H9 (cell line): ENCODE data around the gene BTN2A1. TPM values are rescaled to one million over a fixed set of nuclear protein-coding genes. Genes with fewer than 3 reads are reported as not detected.
"Not testable (repeated sequence)": the region's sequence is repeated elsewhere in the genome, so short reads cannot be mapped to it uniquely, and the experiment has no call there.

Experiments used
- DNase-seq: peaks from one replicate; pipeline ENCODE4 v3.0.0-alpha.2; 2017
- H2AFZ ChIP-seq: one replicate; pipeline ENCODE4 v1.6.1; 2013; ENCODE audit warnings: mild to moderate bottlenecking, low read length, control low read depth, moderate library complexity
- H2AK5ac ChIP-seq: 2 replicates; pipeline ENCODE4 v1.6.1; 2013; ENCODE audit warnings: low read length, control low read depth, mixed read lengths; ENCODE audit not compliant: insufficient read length
- H2BK120ac ChIP-seq: one replicate; pipeline ENCODE4 v1.6.1; 2013; ENCODE audit warnings: low read depth, mild to moderate bottlenecking, low read length, control low read depth, inconsistent platforms; ENCODE audit not compliant: poor library complexity, severe bottlenecking
- H2BK12ac ChIP-seq: 2 replicates; pipeline ENCODE4 v1.6.1; 2013; ENCODE audit warnings: low read length, control low read depth, mixed read lengths, low read depth; ENCODE audit not compliant: insufficient read length
- H2BK15ac ChIP-seq: 2 replicates; pipeline ENCODE4 v1.6.1; 2013; ENCODE audit warnings: low read depth, low read length, control low read depth
- H2BK20ac ChIP-seq: one replicate; pipeline ENCODE4 v1.6.1; 2013; ENCODE audit warnings: low read depth, mild to moderate bottlenecking, low read length, control low read depth, inconsistent platforms; ENCODE audit not compliant: poor library complexity, severe bottlenecking
- H2BK5ac ChIP-seq: 2 replicates; pipeline ENCODE4 v1.6.1; 2013; ENCODE audit warnings: low read length, control low read depth, mixed read lengths; ENCODE audit not compliant: insufficient read length
- H3K14ac ChIP-seq: 2 replicates; pipeline ENCODE4 v1.6.1; 2013; ENCODE audit warnings: low read length, control low read depth; ENCODE audit not compliant: insufficient read depth
- H3K18ac ChIP-seq: 2 replicates; pipeline ENCODE4 v1.6.1; 2013; ENCODE audit warnings: low read depth, mild to moderate bottlenecking, mixed read lengths, low read length, control low read depth; ENCODE audit not compliant: insufficient read length
- H3K23ac ChIP-seq: 2 replicates; pipeline ENCODE4 v1.6.1; 2013; ENCODE audit warnings: low read length, control low read depth, mixed read lengths, low read depth; ENCODE audit not compliant: insufficient read length
- H3K23me2 ChIP-seq: 2 replicates; pipeline ENCODE4 v1.6.1; 2013; ENCODE audit warnings: low read depth, mild to moderate bottlenecking, mixed read lengths, low read length, control low read depth; ENCODE audit not compliant: insufficient read length, poor library complexity, severe bottlenecking
- H3K27ac ChIP-seq: 2 replicates; pipeline ENCODE4 v1.5.1; 2013; ENCODE audit warnings: low read length, control low read depth, mixed read lengths, low read depth; ENCODE audit not compliant: insufficient read length
- H3K27me3 ChIP-seq: 2 replicates; pipeline ENCODE4 v1.6.1; 2013; ENCODE audit warnings: low read length, control low read depth, inconsistent platforms; ENCODE audit not compliant: insufficient read depth
- H3K4ac ChIP-seq: 2 replicates; pipeline ENCODE4 v1.6.1; 2013; ENCODE audit warnings: low read depth, mild to moderate bottlenecking, control low read depth, inconsistent platforms, low read length, moderate library complexity
- H3K4me1 ChIP-seq: 2 replicates; pipeline ENCODE4 v1.6.1; 2013; ENCODE audit warnings: low read length, control low read depth, inconsistent platforms; ENCODE audit not compliant: insufficient read depth
- H3K4me2 ChIP-seq: 2 replicates; pipeline ENCODE4 v1.6.1; 2013; ENCODE audit warnings: low read length, control low read depth, mixed read lengths; ENCODE audit not compliant: insufficient read length, insufficient read depth
- H3K56ac ChIP-seq: 2 replicates; pipeline ENCODE4 v1.6.1; 2013; ENCODE audit warnings: low read depth, mild to moderate bottlenecking, mixed read lengths, low read length, control low read depth; ENCODE audit not compliant: insufficient read length
- H3K79me1 ChIP-seq: 2 replicates; pipeline ENCODE4 v1.6.1; 2013; ENCODE audit warnings: low read depth, mild to moderate bottlenecking, moderate library complexity, low read length, control low read depth, inconsistent platforms; ENCODE audit not compliant: insufficient read depth, poor library complexity, severe bottlenecking
- H3K79me2 ChIP-seq: 2 replicates; pipeline ENCODE4 v1.6.1; 2013; ENCODE audit warnings: low read length, control low read depth, inconsistent platforms; ENCODE audit not compliant: insufficient read depth
- H3K9ac ChIP-seq: 2 replicates; pipeline ENCODE4 v1.6.1; 2013; ENCODE audit warnings: low read length, control low read depth, mixed read lengths; ENCODE audit not compliant: insufficient read length; ENCODE audit errors: extremely low read depth
- H3K9me3 ChIP-seq: one replicate; pipeline ENCODE4 v1.6.1; 2013; ENCODE audit warnings: low read depth, low read length, inconsistent platforms; ENCODE audit not compliant: control insufficient read depth
- H3T11ph ChIP-seq: one replicate; pipeline ENCODE4 v1.6.1; 2013; ENCODE audit warnings: mild to moderate bottlenecking, low read length, control low read depth, inconsistent platforms
- H4K20me1 ChIP-seq: one replicate; pipeline ENCODE4 v1.6.1; 2013; ENCODE audit not compliant: control insufficient read depth, insufficient read length, insufficient read depth
- H4K5ac ChIP-seq: 2 replicates; pipeline ENCODE4 v1.6.1; 2013; ENCODE audit warnings: low read depth, mild to moderate bottlenecking, mixed read lengths, low read length, control low read depth; ENCODE audit not compliant: insufficient read length
- H4K8ac ChIP-seq: replicated peaks from 2 replicates; pipeline ENCODE4 v1.6.1; 2013; ENCODE audit warnings: low read length, control low read depth, mixed read lengths, low read depth; ENCODE audit not compliant: insufficient read length
- H4K91ac ChIP-seq: 2 replicates; pipeline ENCODE4 v1.6.1; 2013; ENCODE audit warnings: low read depth, mild to moderate bottlenecking, moderate library complexity, mixed read lengths, low read length, control low read depth; ENCODE audit not compliant: insufficient read length
- H3K27ac Mint-ChIP-seq, 3 experiments: 2 replicates in 2 of 3; 3 replicates in 1 of 3; pipeline ENCODE4 v1.8.0; 2020 to 2021; ENCODE audit warnings: mixed read lengths in 3 of 3, mild to moderate bottlenecking in 1 of 3, moderate library complexity in 1 of 3
- H3K27me3 Mint-ChIP-seq: 2 replicates; pipeline ENCODE4 v1.8.0; 2021; ENCODE audit warnings: low read depth, mild to moderate bottlenecking, moderate library complexity, mixed read lengths
- H3K36me3 Mint-ChIP-seq, 3 experiments: 2 replicates in 2 of 3; 3 replicates in 1 of 3; pipeline ENCODE4 v1.8.0; 2020 to 2021; ENCODE audit warnings: low read depth in 3 of 3, mixed read lengths in 3 of 3; ENCODE audit not compliant: insufficient read depth in 1 of 3
- H3K4me1 Mint-ChIP-seq, 2 experiments: 2 replicates each; pipeline ENCODE4 v1.8.0; 2020; ENCODE audit warnings: mixed read lengths in 2 of 2
- H3K4me3 Mint-ChIP-seq, 2 experiments: 2 replicates in 1 of 2; 3 replicates in 1 of 2; pipeline ENCODE4 v1.8.0; 2020 to 2021; ENCODE audit warnings: mild to moderate bottlenecking in 2 of 2, mixed read lengths in 2 of 2, moderate library complexity in 1 of 2
- H3K9me3 Mint-ChIP-seq, 2 experiments: 2 replicates in 1 of 2; 3 replicates in 1 of 2; pipeline ENCODE4 v1.8.0; 2020; ENCODE audit warnings: mild to moderate bottlenecking in 2 of 2, mixed read lengths in 2 of 2, moderate library complexity in 1 of 2
- WGBS: extraction: QIAGEN DNeasy Blood & Tissue Kit; methylation state at CpG from one replicate; pipeline ENCODE4 v1.1.7; 2013; ENCODE audit warnings: missing lambda C conversion rate, low lambda C conversion rate, mixed read lengths; ENCODE audit not compliant: insufficient read length; ENCODE audit errors: extremely low coverage; 5-methylcytosine and 5-hydroxymethylcytosine counted together
- total RNA-seq: library from RNA; stranded (reverse); gene quantifications from 2 replicates; pipeline ENCODE4 v1.2.1, GENCODE V29; 2021
- TF ChIP-seq, protein P1 (sequence below): fragments of 200-600 bp; sonication (generic); conservative IDR thresholded peaks from 3 replicates; pipeline ENCODE4 v1.8.0; 2021; ENCODE audit warnings: antibody characterized with exemption, mild to moderate bottlenecking

Gene BTN2A1
- total RNA-seq, 1 experiment from 2014 or later, result 18.4 TPM

DNA sequence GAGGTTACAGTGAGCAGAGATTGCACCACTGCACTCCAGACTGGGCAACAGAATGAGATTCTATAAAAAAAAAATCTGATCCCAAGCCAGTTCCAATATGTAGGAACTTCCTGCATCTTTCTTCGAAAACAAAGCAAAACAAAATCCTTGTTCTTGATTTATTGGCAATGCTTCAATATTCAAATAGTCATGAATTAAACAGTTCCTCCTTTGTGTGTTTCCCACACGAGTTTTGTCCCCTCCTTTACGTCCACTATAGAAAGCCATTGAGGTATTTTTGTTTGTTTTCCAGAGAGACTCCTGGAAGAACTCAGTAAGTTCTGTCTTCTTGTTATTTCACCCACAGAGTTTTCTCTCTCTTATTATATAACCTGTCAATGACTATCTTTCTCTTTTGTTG is 49.9 kb downstream of the BTN2A1 start:
- Histone ChIP-seq H3K4me1 (no peaks in the 10 kb centered on the region), H3K23me2 (no peaks in the 10 kb centered on the region), H2BK5ac (no peak overlapping the region), H3K14ac (no peak overlapping the region), H2BK15ac (no peak overlapping the region), H3K9me3 (no peaks in the 10 kb centered on the region), H3K27ac (no peak overlapping the region), H3K79me2 (no peaks in the 10 kb centered on the region), H2BK12ac (no peak overlapping the region), H4K20me1 (no peaks in the 10 kb centered on the region), H2BK20ac (no peak overlapping the region), H3K23ac (no peak overlapping the region), H3K4ac (no peak overlapping the region), H2BK120ac (no peak overlapping the region), H3K79me1 (no peaks in the 10 kb centered on the region), H2AK5ac (no peak overlapping the region), H4K8ac (no peak overlapping the region), H3K18ac (no peak overlapping the region), H4K5ac (no peak overlapping the region), H3K27me3 (peaks cover 3% of the 10 kb centered on the region), H4K91ac (no peak overlapping the region), H3T11ph (no peak overlapping the region), H3K4me2 (no peak overlapping the region), H3K56ac (no peak overlapping the region), H3K9ac (no peak overlapping the region), H2AFZ (no peak overlapping the region)
- H3K4me3 Mint-ChIP-seq, result no peak overlapping the region
- DNase-seq, result no peak
- WGBS, result no CpG with 5 or more reads among the region's 3 CpGs
- H3K27me3 Mint-ChIP-seq, result peaks cover 28% of the 10 kb centered on the region
- H3K27ac Mint-ChIP-seq, result no peak overlapping the region
- H3K4me1 Mint-ChIP-seq, result no peaks in the 10 kb centered on the region
- TF ChIP-seq, protein P1, sequence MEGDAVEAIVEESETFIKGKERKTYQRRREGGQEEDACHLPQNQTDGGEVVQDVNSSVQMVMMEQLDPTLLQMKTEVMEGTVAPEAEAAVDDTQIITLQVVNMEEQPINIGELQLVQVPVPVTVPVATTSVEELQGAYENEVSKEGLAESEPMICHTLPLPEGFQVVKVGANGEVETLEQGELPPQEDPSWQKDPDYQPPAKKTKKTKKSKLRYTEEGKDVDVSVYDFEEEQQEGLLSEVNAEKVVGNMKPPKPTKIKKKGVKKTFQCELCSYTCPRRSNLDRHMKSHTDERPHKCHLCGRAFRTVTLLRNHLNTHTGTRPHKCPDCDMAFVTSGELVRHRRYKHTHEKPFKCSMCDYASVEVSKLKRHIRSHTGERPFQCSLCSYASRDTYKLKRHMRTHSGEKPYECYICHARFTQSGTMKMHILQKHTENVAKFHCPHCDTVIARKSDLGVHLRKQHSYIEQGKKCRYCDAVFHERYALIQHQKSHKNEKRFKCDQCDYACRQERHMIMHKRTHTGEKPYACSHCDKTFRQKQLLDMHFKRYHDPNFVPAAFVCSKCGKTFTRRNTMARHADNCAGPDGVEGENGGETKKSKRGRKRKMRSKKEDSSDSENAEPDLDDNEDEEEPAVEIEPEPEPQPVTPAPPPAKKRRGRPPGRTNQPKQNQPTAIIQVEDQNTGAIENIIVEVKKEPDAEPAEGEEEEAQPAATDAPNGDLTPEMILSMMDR, result no peak
- H3K9me3 Mint-ChIP-seq, result no peaks in the 10 kb centered on the region
- H3K36me3 Mint-ChIP-seq, result no peaks in the 10 kb centered on the region

GRCh38 chr6:26511033-26511432 is 53.3 kb downstream of the BTN2A1 start:
- H4K91ac ChIP-seq, H2BK20ac ChIP-seq, H3T11ph ChIP-seq, H2AK5ac ChIP-seq, H3K79me2 ChIP-seq, H2AFZ ChIP-seq, H3K27me3 ChIP-seq, H3K27ac Mint-ChIP-seq, H3K4me3 Mint-ChIP-seq, H3K56ac ChIP-seq, H3K36me3 Mint-ChIP-seq, H3K18ac ChIP-seq, H3K27me3 Mint-ChIP-seq, H3K9me3 Mint-ChIP-seq, H3K9ac ChIP-seq, H4K20me1 ChIP-seq, H2BK15ac ChIP-seq, H3K14ac ChIP-seq, H3K4me1 Mint-ChIP-seq, H3K9me3 ChIP-seq, H4K5ac ChIP-seq, H3K27ac ChIP-seq, H3K4me1 ChIP-seq, DNase-seq, H3K79me1 ChIP-seq, H3K4ac ChIP-seq, H2BK120ac ChIP-seq, H3K4me2 ChIP-seq, H2BK12ac ChIP-seq, H3K23ac ChIP-seq, H2BK5ac ChIP-seq, H4K8ac ChIP-seq, H3K23me2 ChIP-seq: not testable (repeated sequence)
- WGBS, result no CpG with 5 or more reads among the region's 8 CpGs
